Transverse colon (tissue), 4 donors: Measurements from ENCODE around the gene RIOX2. TPM values are rescaled to one million over a fixed set of nuclear protein-coding genes. Genes with fewer than 3 reads are reported as not detected.
"Not testable (repeated sequence)": the region's sequence is repeated elsewhere in the genome, so short reads cannot be mapped to it uniquely, and the experiment has no call there.

Experiments used
- DNase-seq: peaks from one replicate; pipeline ENCODE4 v3.0.0-alpha.2; 2019
- H3K27ac ChIP-seq, 4 donors: fragments of 200-600 bp; sonication (generic); 2 replicates each; pipeline ENCODE4 v1.5.1; 2016 to 2018; ENCODE audit warnings: inconsistent platforms in 4 of 4
- H3K27me3 ChIP-seq: fragments of 200-600 bp; sonication (generic); 2 replicates; pipeline ENCODE4 v1.5.1; 2017; ENCODE audit warnings: inconsistent platforms
- H3K36me3 ChIP-seq, 4 donors: fragments of 200-600 bp; sonication (generic); 2 replicates each; pipeline ENCODE4 v1.5.1; 2017 to 2019; ENCODE audit warnings: inconsistent platforms in 4 of 4
- H3K4me1 ChIP-seq, 4 donors: fragments of 200-600 bp; sonication (generic); 2 replicates each; pipeline ENCODE4 v1.5.1; 2017 to 2020; ENCODE audit warnings: inconsistent platforms in 4 of 4
- H3K4me3 ChIP-seq, 4 donors: fragments of 200-600 bp; sonication (generic); 1 replicate in 1 of 4; 2 replicates in 3 of 4; pipeline versions ENCODE4 v1.5.1 to v1.6.1; 2017 to 2019; ENCODE audit warnings: inconsistent platforms in 4 of 4
- H3K9me3 ChIP-seq, 2 donors: fragments of 200-600 bp; sonication (generic); 2 replicates each; pipeline ENCODE4 v1.5.1; 2017 to 2019; ENCODE audit warnings: inconsistent platforms in 2 of 2
- CTCF ChIP-seq, 5 experiments: fragments of 200-600 bp in 3 of 5; fragments of 450-650 bp in 2 of 5; sonication (generic) in 3 of 5; IDR thresholded peaks; 1 replicate in 2 of 5; 2 replicates in 3 of 5; pipeline ENCODE4 v1.5.1; 2016 to 2017; ENCODE audit warnings: antibody characterized with exemption in 5 of 5, inconsistent platforms in 3 of 5, mild to moderate bottlenecking in 2 of 5, moderate library complexity in 1 of 5
- EP300 ChIP-seq: sonication (generic); formaldehyde crosslinking; IDR thresholded peaks from one replicate; pipeline ENCODE4 v1.6.1; 2017; ENCODE audit warnings: antibody characterized with exemption, low read depth
- POLR2A ChIP-seq: fragments of 450-650 bp; IDR thresholded peaks from one replicate; pipeline ENCODE4 v1.6.1; 2016; ENCODE audit warnings: antibody characterized with exemption, mild to moderate bottlenecking, moderate library complexity
- POLR2AphosphoS5 ChIP-seq, 3 donors: sonication (generic); formaldehyde crosslinking; IDR thresholded peaks; one replicate each; pipeline ENCODE4 v1.6.1; 2016; ENCODE audit warnings: antibody characterized with exemption in 3 of 3
- WGBS, 2 donors: methylation state at CpG; one replicate each; pipeline ENCODE4 v1.1.5; 2018; ENCODE audit warnings: low coverage in 1 of 2; 5-methylcytosine and 5-hydroxymethylcytosine counted together
- in situ Hi-C, 4 donors: fragments of 200-750 bp; cut with MboI; loops; one replicate each; pipeline versions ENCODE4 v1.15.0 to v1.15.1; 2017; ENCODE audit warnings: low sequenced_read_pairs in 3 of 4, low pct_ligation_motif_present in 1 of 4, low pct_unique_long_range_greater_than_20kb in 1 of 4
- intact Hi-C: fragments of 100-400 bp; cut with DNase I; formaldehyde crosslinking; loops from one replicate; pipeline ENCODE4 v1.15.1; 2023; ENCODE audit warnings: low total_unique reads
- total RNA-seq, 4 donors: library from RNA; depleted of rRNA; stranded (reverse); fragments of >200 nt; gene quantifications; one replicate each; pipeline ENCODE4 v1.1.0, GENCODE V29; 2016

The RIOX2 gene
- total RNA-seq, 4 donors from 2014 or later, result 7.5 to 20.5 (median 13.3) TPM

- H3K4me1 ChIP-seq, result no peaks in the 10 kb centered on the region
- DNase-seq, result no peak
- TF ChIP-seq POLR2AphosphoS5 (IDR thresholded peaks at IDR 0.05), result no peak
- TF ChIP-seq POLR2A, result no peak
- TF ChIP-seq CTCF (IDR thresholded peaks at IDR 0.05), result no peak
- no peaks in the 10 kb centered on the region for H3K9me3 ChIP-seq
- H3K27ac ChIP-seq, result no peak overlapping the region
- in situ Hi-C loops (no loop called here), intact Hi-C loops (no loop called here)
- H3K27me3 ChIP-seq, result no peaks in the 10 kb centered on the region
- H3K36me3 ChIP-seq, result peaks cover 0 to 14% (median 4%) of the 10 kb centered on the region in 4 donors
- no peak overlapping the region for H3K4me3 ChIP-seq
Measured at GRCh38 chr3:97916576-97916975, 55.7 kb downstream of the RIOX2 start.

- in situ Hi-C loops (no loop called here), intact Hi-C loops (no loop called here)
- TF ChIP-seq POLR2A (no peak), EP300 (no peak), POLR2AphosphoS5 (IDR thresholded peaks at IDR 0.05) (no peak), CTCF (IDR thresholded peaks at IDR 0.05) (no peak)
- peaks cover 0 to 7% (median 3%) of the 10 kb centered on the region in 4 donors for H3K4me1 ChIP-seq
- no peak overlapping the region for H3K27ac ChIP-seq
- peaks cover 0 to 14% (median 4%) of the 10 kb centered on the region in 4 donors for H3K36me3 ChIP-seq
- H3K27me3 ChIP-seq, result no peaks in the 10 kb centered on the region
- H3K9me3 ChIP-seq, result no peaks in the 10 kb centered on the region
- H3K4me3 ChIP-seq, result no peak overlapping the region
- no peak for DNase-seq
- WGBS, 2 donors, result 45 to 48% methylated on average over 2 of the region's 2 CpGs
Measured at GRCh38 chr3:97914388-97914787, 57.8 kb downstream of the RIOX2 start.

DNA sequence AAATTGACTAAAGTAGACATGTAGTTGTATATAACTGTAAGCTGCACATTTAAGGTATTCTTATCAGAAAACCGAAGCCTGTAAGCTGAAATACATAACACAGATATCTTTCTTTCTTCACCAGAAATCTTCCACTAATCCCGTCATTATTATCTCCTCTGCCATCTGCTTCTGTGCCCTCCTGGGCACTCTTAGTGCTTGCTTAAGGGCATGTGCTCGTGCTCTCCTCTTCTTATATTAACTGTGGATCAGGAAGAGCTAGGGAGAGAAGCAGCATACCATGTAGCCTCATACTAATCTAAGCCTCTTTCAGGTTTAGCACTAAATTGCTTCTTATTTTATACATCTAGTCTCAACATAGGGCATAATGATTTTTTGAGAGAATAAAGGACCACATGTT, 60.8 kb downstream of the RIOX2 start:
- TF ChIP-seq EP300 (no peak), POLR2A (no peak), CTCF (IDR thresholded peaks at IDR 0.05) (no peak), POLR2AphosphoS5 (IDR thresholded peaks at IDR 0.05) (no peak)

DNA sequence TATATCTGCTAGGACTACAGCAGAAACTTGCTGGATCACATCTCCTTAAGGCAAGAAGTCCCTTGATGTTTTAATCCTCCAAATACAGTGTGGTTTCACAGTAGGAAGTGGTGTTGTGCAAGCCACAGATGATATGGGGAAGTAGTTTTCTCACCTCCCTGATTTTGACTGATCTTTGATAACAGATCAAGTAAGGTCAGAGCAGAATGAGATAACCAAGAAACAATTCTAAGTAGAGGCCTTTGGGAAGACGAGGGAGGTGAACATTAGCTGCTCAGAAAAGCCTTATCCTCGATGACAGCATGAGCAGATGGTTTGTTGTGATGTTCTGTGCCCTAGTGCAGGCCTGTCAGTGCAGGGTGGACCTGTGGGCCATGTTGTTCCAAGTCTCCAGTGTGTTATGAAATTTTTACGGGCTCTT, 61.3 kb downstream of the RIOX2 start:
- in situ Hi-C loops, result no loop called here
- 40 to 53% methylated on average over 1 to 3 of the region's 3 CpGs for WGBS, 2 donors
- peaks cover 0 to 7% (median 3%) of the 10 kb centered on the region in 4 donors for H3K4me1 ChIP-seq
- H3K27ac ChIP-seq, result peak overlapping the region in 1 of 4 donors; percentile 46
- intact Hi-C loops, result no loop called here
- DNase-seq, result no peak
- no peak overlapping the region for H3K4me3 ChIP-seq
- H3K36me3 ChIP-seq, result peaks cover 0 to 4% (median under 1%) of the 10 kb centered on the region in 4 donors
- H3K9me3 ChIP-seq, result no peaks in the 10 kb centered on the region
- TF ChIP-seq POLR2AphosphoS5 (IDR thresholded peaks at IDR 0.05) (no peak), EP300 (no peak), CTCF (IDR thresholded peaks at IDR 0.05) (no peak), POLR2A (no peak)
- no peaks in the 10 kb centered on the region for H3K27me3 ChIP-seq

More for the DNA sequence above, 60.8 kb downstream of the RIOX2 start:
- in situ Hi-C loops (no loop called here), intact Hi-C loops (no loop called here)
- H3K27me3 ChIP-seq, result no peaks in the 10 kb centered on the region
- H3K36me3 ChIP-seq, result peaks cover 0 to 6% (median 2%) of the 10 kb centered on the region in 4 donors
- 84% methylated on average over 3 of the region's 3 CpGs for WGBS, 2 donors
- H3K27ac ChIP-seq, result no peak overlapping the region
- peaks cover 0 to 7% (median 3%) of the 10 kb centered on the region in 4 donors for H3K4me1 ChIP-seq
- H3K4me3 ChIP-seq, result no peak overlapping the region
- DNase-seq, result no peak
- no peaks in the 10 kb centered on the region for H3K9me3 ChIP-seq

DNA sequence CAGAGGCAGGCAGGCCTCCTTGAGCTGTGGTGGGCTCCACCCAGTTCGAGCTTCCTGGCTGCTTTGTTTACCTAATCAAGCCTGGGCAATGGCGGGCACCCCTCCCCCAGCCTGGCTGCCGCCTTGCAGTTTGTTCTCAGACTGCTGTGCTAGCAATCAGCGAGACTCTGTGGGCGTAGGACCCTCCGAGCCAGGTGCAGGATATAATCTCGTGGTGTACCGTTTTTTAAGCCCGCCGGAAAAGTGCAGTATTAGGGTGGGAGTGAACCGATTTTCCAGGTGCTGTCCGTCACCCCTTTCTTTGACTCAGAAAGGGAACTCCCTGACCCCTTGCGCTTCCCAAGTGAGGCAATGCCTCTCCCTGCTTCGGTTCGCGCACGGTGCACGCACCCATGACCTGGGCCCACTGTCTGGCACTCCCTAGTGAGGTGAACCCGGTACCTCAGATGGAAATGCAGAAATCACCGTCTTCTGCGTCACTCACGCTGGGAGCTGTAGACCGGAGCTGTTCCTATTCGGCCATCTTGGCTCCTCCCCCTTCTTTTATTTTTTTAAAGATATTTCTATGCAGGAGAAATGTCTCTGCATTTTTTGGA, 61.9 kb downstream of the RIOX2 start:
- H3K4me1 ChIP-seq, H3K4me3 ChIP-seq, H3K9me3 ChIP-seq, intact Hi-C loops, H3K27me3 ChIP-seq, H3K36me3 ChIP-seq, in situ Hi-C loops: not testable (repeated sequence)
- H3K27ac ChIP-seq, result peak overlapping the region in 1 of 4 donors; percentile 46
- DNase-seq, result peak; percentile 14
- 57 to 79% methylated on average over 7 to 24 of the region's 24 CpGs for WGBS, 2 donors

GRCh38 chr3:97909830-97910229, 62.4 kb downstream of the RIOX2 start:
- H3K4me1 ChIP-seq, DNase-seq, H3K4me3 ChIP-seq, H3K36me3 ChIP-seq, in situ Hi-C loops, H3K27ac ChIP-seq, H3K9me3 ChIP-seq, intact Hi-C loops, H3K27me3 ChIP-seq: not testable (repeated sequence)
- no CpG with 5 or more reads among the region's 3 CpGs for WGBS, 2 donors
